ENCODE measurements around the gene WDR43. TPM values are rescaled to one million over a fixed set of nuclear protein-coding genes. Genes with fewer than 3 reads are reported as not detected.

WDR43 gene
- total RNA-seq, 1 experiment from 2014 or later, result 86.5 TPM

DNA sequence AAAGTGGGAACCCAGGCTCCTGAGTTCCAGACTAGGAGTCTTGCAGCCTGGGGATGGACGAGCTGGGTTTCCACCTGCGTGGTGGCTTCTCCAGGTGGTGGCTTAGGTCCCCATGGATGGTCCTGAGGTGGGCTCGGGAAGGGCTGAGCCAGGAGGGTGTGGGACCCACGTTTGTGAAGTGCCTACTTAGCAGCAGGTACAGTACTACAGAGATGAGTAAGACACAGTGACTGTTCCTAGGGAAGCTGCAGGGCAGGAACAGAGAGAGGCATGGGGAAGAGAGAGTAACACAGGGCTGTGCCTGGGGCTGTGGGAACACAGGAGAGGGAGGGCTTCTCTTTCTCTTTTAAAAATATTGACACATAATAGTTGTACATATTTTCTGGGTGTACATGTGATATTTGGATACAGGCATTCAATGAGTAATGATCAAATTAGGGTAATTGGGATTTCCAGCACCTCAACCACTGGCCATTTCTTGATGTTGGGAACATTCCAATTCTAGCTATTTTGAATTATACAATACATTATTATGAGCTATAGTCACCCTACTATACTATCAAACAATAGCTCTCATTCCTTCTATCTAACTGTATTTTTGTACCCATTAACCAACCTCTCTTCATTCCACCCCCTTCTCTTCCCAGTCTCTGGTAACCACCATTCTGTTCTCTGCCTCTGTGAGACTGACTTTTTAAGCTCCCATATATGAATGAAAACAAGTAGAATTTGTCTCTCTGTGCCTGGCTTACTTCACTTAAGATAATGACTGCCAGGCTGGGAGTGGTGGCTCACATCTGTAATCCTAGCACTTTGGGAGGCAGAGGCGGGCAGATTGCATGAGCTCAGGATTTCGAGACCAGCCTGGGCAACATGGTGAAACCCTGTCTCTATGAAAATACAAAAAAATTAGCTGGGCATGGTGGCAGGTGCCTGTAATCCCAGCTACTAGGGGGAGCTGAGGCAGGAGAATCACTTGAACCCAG is 101.6 kb downstream of the WDR43 start:
- ChIA-PET POLR2A (no interaction called here), CTCF (no interaction called here)
- intact Hi-C loops (cut with micrococcal nuclease; ENCODE audit: unreplicated experiment), result no loop called here
- TF ChIP-seq SIN3A (IDR thresholded peaks at IDR 0.05; ENCODE audit: borderline replicate concordance, insufficient read depth, low read depth, low read length) (no peak), TCF7L2 (IDR thresholded peaks at IDR 0.05; ENCODE audit: low read depth, low read length) (no peak), POLR2AphosphoS5 (IDR thresholded peaks at IDR 0.05; ENCODE audit: low read depth, low read length) (no peak)
- TF ChIP-seq, protein P1, sequence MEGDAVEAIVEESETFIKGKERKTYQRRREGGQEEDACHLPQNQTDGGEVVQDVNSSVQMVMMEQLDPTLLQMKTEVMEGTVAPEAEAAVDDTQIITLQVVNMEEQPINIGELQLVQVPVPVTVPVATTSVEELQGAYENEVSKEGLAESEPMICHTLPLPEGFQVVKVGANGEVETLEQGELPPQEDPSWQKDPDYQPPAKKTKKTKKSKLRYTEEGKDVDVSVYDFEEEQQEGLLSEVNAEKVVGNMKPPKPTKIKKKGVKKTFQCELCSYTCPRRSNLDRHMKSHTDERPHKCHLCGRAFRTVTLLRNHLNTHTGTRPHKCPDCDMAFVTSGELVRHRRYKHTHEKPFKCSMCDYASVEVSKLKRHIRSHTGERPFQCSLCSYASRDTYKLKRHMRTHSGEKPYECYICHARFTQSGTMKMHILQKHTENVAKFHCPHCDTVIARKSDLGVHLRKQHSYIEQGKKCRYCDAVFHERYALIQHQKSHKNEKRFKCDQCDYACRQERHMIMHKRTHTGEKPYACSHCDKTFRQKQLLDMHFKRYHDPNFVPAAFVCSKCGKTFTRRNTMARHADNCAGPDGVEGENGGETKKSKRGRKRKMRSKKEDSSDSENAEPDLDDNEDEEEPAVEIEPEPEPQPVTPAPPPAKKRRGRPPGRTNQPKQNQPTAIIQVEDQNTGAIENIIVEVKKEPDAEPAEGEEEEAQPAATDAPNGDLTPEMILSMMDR (IDR thresholded peaks at IDR 0.05), result no peak
- TF ChIP-seq, protein P2, sequence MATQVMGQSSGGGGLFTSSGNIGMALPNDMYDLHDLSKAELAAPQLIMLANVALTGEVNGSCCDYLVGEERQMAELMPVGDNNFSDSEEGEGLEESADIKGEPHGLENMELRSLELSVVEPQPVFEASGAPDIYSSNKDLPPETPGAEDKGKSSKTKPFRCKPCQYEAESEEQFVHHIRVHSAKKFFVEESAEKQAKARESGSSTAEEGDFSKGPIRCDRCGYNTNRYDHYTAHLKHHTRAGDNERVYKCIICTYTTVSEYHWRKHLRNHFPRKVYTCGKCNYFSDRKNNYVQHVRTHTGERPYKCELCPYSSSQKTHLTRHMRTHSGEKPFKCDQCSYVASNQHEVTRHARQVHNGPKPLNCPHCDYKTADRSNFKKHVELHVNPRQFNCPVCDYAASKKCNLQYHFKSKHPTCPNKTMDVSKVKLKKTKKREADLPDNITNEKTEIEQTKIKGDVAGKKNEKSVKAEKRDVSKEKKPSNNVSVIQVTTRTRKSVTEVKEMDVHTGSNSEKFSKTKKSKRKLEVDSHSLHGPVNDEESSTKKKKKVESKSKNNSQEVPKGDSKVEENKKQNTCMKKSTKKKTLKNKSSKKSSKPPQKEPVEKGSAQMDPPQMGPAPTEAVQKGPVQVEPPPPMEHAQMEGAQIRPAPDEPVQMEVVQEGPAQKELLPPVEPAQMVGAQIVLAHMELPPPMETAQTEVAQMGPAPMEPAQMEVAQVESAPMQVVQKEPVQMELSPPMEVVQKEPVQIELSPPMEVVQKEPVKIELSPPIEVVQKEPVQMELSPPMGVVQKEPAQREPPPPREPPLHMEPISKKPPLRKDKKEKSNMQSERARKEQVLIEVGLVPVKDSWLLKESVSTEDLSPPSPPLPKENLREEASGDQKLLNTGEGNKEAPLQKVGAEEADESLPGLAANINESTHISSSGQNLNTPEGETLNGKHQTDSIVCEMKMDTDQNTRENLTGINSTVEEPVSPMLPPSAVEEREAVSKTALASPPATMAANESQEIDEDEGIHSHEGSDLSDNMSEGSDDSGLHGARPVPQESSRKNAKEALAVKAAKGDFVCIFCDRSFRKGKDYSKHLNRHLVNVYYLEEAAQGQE (IDR thresholded peaks at IDR 0.05; ENCODE audit: insufficient read depth in 1 of 2, low read depth in 2 of 2, low read length in 1 of 2), result no peak
- in situ Hi-C loops (cut with HindIII; ENCODE audit: low pct_unique_long_range_greater_than_20kb, low sequenced_read_pairs), result no loop called here
- Histone ChIP-seq H3K4me3 (ENCODE audit: low read depth in 2 of 2, low read length in 2 of 2) (no peak overlapping the region), H3K27me3 (ENCODE audit: control insufficient read depth, insufficient read depth, low read length) (no peaks in the 10 kb centered on the region), H3K27ac (ENCODE audit: low read length) (no peak overlapping the region), H3K4me1 (ENCODE audit: control insufficient read depth, insufficient read depth, low read length) (no peaks in the 10 kb centered on the region), H3K9me3 (ENCODE audit: control insufficient read depth, insufficient read depth, low read depth, low read length) (no peaks in the 10 kb centered on the region), H3K36me3 (ENCODE audit: control insufficient read depth, insufficient read depth, low read length) (no peaks in the 10 kb centered on the region)
- no peak for DNase-seq (ENCODE audit: low read depth, low spot score)
- no TSS peak for BruUV-seq (replicated peaks)
- no peak for ATAC-seq

DNA sequence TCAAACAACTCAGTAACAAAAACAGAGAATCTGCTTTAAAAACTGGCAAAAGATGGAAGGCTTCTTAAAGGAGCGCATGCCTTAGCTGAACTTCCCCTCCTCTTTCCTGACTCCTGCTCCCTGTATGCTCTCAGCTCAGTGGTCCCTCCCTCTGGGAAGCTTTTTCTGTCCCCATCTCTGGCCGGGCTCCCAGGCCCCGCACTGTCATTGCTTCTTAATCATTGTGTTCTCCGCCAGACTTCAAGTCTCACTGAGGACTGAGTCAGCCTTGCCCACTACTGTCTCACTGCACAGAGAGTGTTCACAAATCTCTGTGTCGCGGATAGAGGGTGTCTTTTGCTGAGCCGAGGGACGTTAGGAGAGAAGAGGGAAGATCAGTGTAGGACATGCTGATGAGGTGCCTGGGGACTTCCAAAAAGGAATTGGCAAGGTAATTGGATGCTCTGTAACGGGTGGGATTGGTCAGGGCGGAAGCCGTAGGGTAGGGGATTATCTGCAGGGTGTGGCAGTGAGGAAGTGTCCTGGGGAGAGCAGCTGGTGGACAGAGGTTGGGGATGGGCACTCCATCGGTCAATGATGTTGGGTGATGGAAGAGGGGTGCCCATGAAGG is 102.9 kb downstream of the WDR43 start:
- Histone ChIP-seq H3K27ac (ENCODE audit: low read length) (no peak overlapping the region), H3K27me3 (ENCODE audit: control insufficient read depth, insufficient read depth, low read length) (no peaks in the 10 kb centered on the region), H3K4me3 (ENCODE audit: low read depth in 2 of 2, low read length in 2 of 2) (no peak overlapping the region), H3K36me3 (ENCODE audit: control insufficient read depth, insufficient read depth, low read length) (no peaks in the 10 kb centered on the region), H3K9me3 (ENCODE audit: control insufficient read depth, insufficient read depth, low read depth, low read length) (no peaks in the 10 kb centered on the region), H3K4me1 (ENCODE audit: control insufficient read depth, insufficient read depth, low read length) (no peaks in the 10 kb centered on the region)
- ChIA-PET CTCF (no interaction called here), POLR2A (no interaction called here)
- ATAC-seq (no peak), DNase-seq (ENCODE audit: low read depth, low spot score) (no peak)
- in situ Hi-C loops (cut with HindIII; ENCODE audit: low pct_unique_long_range_greater_than_20kb, low sequenced_read_pairs) (no loop called here), intact Hi-C loops (cut with micrococcal nuclease; ENCODE audit: unreplicated experiment) (no loop called here)
- no TSS peak for BruUV-seq (replicated peaks)
- no peak for TF ChIP-seq TCF7L2 (IDR thresholded peaks at IDR 0.05; ENCODE audit: low read depth, low read length)

Other genes with a start within 250 kb of the WDR43 start
- gene PPP1CB, start 142.8 kb upstream of the WDR43 start, total RNA-seq (2021; ENCODE audit: unreplicated experiment), result 180 TPM
- gene SPDYA, start 83.8 kb upstream of the WDR43 start, total RNA-seq (2021; ENCODE audit: unreplicated experiment), result 0.87 TPM
- gene TRMT61B, start 24.4 kb upstream of the WDR43 start, total RNA-seq (2021; ENCODE audit: unreplicated experiment), result 14.3 TPM
- 0.44 TPM for gene TOGARAM2, start 86.6 kb downstream of the WDR43 start, total RNA-seq (2021; ENCODE audit: unreplicated experiment)
- not detected for gene PCARE, start 179.9 kb downstream of the WDR43 start, total RNA-seq (2021; ENCODE audit: unreplicated experiment)
- 43.0 TPM for gene CLIP4, start 220.7 kb downstream of the WDR43 start, total RNA-seq (2021; ENCODE audit: unreplicated experiment)